Umbilical cord (tissue), 2 donors: ENCODE measurements around the gene GNAO1. TPM values are rescaled to one million over a fixed set of nuclear protein-coding genes. Genes with fewer than 3 reads are reported as not detected.

Experiments
- DNase-seq: peaks from one replicate; pipeline ENCODE4 v3.0.0-alpha.2; 2015; ENCODE audit warnings: low spot score
- total RNA-seq: library from RNA; depleted of rRNA; stranded (reverse); fragments of >200 nt; gene quantifications from one replicate; pipeline ENCODE4 v1.2.3, GENCODE V29; 2014; ENCODE audit warnings: low replicate concordance; ENCODE audit not compliant: insufficient read depth

The GNAO1 gene
- total RNA-seq, 1 donor from 2014 or later, result 7.9 TPM

DNA sequence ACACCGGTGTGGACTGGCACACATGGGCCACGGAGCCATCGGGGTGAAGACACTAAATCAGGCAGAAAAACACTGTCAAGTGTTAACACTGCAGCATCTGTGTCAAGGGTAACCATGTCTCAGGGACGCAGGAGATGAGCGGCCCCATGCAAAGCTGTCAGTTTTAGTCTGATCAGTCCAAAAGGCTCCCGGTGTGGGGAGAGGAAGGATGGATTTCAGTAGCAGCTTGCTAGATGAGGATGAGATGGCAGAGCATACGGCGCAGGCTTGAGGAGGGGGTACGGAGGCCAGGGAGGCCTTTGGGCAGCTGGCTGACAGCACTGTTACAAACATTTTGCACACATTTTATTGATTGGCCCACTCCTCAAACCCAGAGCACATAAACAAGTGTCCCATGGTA is 98.1 kb downstream of the GNAO1 start:
- DNase-seq, result no peak

DNA sequence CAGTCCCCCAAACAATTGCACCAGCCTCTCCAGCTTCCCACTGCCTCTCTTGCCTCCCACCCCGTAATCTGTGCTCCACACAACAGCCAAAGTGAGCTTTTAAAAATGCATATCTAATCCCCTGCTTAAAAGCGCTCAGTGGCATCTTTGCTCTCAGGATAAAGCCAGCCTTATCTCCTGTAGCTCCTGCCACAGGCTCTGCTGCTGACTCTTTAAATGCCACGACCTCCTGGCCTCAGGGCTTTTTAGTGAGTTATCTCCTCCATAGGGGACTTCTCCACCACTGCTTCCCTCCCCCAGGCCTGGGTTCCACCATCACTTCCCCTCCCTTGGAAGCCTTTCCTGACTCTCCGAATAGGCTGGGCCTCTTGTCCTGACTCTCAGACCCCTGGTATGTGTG is 98.6 kb downstream of the GNAO1 start:
- DNase-seq, result peak; percentile 20

DNA sequence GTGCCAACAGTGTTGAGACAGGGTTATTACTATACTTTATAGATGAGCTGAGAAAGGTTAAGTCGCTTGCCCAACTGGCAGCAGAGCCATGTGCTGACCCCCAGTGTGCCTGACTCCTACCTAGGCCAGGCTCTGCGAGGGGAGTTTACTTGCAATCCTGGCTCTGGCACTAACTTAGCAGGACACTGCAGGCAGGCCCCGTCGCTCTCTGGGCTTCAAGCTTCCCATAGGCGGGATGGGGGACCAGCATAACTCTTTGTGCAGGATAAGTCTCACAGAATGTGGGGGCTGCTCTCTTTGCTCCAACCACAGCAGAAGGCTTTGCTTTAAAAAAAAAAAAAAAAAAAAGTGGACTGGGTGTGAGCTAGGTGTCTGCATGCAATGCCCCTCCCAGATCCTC is 102.7 kb downstream of the GNAO1 start:
- no peak for DNase-seq

DNA sequence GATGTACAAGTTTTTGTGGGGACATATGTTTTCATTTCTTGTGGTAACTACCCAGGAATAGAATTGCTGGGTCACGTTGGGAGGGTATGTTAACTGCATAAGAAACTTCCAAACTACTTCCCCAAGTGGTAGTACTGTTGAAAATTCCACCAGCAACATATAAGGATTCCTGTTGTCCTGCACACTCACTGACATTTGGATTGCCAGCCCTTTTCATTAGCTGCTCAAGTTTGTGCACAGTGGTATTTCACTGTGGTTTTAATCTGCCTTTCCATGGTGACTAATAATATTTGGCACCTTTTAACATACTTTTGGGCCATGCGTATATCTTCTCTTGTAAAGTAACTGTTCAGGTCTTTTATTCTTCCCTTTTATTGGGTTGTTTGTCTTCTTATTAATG is 103.3 kb downstream of the GNAO1 start:
- no peak for DNase-seq

DNA sequence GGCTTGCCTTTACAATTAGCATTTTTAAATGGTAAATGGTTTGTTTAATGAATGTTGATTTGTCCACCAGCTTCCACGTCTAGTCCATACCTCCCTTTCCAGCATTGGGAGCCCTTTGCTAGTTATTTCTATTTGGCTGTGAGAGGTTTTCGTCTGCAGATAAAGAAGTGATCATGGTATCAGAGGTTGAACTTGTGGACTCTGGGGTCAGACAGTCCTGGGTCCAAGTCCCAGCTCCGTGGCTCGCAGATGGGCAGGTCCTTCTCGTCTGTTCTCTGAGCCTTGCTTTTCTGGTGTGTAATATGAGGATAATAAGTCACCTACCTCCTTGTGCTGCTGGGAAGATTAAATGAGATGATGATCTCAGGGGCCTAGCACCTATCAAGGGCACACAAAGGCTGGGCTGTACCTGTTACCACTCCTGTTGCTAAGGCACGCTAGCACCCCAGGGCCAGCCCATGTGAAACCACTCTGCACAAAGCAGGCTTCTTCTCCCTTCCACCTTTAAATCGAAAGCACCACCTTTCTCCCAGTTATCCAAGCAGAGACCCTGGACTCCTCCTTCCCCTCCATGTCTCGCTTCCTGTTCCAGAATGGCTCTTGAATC is 103.9 kb downstream of the GNAO1 start:
- DNase-seq, result no peak

DNA sequence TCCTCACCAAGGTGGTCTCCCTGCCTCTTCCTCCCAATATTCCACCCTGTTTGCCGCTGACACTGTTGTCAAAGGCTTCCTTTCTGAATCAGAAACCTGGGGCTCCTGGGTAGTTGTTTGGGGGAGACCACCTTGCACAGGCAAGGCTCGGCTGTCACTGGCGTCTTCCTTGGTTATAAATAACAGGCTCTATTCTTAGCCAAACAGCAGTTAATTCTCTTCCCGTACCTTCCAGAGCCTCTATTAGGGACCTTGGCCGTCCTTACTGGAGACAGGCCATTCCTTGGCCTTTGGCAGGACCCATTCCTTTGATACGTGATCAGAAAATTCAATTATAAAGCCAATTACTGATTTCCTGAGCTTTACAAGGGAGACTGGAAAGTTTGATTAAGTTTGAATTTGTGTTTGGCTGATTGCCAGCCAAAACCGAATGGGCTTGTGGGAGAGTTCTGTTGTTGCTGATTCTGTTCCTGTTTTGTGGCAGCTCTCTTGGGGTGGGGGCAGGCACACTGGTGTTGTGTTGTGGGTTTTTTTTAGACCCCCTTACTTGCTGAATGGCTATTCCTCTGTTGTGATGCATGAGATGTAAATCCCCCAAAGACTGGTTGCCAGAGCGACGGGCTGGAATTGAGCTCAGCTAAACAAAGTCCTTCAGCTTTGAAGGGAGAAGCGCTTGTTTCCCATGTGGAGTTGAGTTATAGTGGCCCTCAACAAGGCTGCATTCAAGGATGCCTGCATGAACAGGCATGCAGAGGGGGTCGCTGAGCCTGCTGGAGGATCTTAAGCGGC is 104.6 kb downstream of the GNAO1 start:
- DNase-seq, result no peak

DNA sequence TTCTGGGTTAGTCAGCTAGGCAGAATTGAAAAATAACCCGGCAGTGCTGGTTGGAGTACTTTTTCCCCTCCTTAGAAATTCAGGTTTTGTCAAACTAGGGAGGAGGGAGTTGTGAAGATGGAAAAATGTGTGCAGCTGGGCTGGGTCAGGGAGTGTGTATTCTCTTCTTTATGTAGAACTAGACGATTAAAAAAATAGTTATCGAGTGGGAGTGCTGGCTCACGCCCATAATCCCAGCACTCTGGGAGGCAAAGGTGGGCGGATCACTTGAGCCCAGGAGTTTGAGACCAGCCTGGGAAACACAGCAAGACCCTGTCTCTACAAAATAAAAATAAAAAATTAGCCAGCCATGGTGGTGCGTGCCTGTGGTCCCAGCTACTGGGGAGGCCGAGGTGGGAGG is 106.4 kb downstream of the GNAO1 start:
- no peak for DNase-seq

DNA sequence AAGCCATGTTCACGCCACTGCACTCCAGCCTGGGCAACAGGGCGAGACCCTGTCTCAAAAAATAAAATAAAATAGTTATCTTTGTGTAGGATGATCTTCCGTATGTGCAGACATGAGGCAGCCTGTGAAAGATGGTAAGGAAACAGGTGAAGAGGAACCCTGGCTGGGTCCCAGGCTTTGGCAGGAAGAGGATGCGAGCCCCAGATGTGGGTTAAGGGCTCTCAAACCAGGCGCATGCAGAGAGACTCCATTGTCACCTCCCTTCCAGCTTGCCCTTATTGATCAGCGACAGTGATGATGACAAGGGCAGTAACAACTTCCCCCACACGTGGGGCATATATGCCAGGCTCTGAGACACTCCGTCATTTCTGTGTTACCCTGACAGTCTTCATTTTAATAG is 106.8 kb downstream of the GNAO1 start:
- DNase-seq, result no peak

DNA sequence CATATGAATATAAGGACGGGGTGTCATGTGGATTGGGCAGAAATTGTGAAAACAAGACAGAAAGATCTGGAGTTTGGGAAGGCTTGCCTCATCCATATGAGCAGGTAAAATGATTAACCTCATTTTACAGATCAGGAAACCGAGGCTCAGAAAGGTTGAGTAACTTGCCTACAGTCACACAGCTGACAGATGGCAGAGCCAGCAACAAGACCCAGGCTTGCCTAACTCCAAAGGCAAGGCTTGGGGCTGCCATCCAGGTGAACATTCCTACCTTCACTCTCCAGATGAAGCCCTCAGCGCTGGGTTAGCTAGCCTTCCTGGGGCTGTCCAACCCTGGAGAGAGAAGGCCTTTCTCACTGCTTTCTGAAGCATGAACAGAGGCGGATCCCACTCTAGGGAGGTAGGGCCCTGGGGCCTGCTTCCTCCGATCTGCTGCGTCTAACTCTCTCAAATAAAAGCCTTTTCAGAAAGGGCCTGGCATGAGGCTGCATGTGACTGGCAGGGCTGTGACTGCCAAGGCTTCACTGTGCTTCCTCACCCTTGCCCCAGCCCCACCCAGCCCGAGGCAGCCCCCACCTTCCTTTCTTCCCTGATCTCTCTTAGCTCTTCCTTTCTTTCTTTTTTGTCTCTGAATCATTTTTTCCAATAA is 107.8 kb downstream of the GNAO1 start:
- DNase-seq, result no peak

DNA sequence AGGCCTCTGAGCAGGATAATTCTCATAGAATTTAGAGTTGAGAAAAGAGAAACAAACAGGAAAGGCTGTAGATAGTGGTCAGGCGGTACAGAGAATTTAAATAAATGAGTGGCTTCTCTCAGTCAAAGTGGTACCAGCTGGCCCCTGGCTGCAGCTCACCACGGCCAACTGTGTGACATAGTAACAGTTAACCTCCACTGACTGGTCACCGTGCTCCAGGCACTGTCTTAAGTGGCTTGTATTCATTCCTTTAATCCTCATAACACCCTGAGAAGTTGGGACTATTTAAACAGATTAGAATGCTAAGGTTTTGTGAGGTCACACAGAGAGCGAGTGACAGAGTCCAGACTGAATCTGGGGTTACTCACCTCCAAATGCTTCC is 108.9 kb downstream of the GNAO1 start:
- DNase-seq, result no peak

DNA sequence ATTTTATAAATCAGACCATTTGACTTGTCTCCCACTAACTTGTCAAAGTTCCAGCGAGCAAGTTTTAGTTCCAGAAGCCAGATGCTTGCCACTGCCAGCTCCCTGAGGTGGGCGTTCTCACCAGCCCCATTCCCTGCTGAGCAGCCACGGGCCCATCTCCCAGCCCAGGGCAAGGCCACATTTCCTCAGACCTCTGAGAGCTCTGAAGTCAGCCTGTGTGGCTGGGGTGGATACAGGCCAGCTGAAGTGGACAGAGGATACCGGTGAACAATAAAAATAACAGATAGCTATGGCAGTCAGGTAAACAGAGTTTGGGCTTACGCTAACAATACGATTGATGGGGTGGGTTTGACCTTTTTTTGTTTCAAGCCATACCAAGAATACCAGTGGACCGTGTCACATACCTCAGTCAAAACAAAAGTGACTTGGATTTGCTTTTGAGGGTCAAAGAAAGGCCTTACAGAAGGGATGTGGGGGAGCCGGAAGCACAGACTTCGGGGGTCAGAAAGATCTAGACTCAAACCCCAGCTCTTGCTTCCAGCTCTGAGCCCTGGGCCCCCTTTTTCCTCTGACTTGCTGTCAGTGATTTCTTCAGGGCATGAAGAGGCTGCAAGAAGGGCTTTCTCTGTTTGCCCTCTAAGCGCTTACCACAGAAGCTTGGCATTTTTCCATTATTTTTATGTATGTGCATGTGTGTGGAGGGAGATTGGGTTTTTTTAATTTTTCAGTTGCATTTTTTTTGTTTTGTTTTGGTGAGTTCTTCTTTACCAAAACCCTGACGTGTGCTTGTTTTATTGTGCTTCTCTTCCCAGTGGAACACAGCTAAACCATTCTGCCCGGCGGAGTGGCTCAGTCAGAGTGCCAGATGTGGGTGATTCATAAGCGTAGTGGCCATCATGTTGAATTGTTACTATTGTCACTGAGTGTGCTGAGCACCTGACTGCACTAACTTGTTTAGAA is 109.9 kb downstream of the GNAO1 start:
- no peak for DNase-seq

DNA sequence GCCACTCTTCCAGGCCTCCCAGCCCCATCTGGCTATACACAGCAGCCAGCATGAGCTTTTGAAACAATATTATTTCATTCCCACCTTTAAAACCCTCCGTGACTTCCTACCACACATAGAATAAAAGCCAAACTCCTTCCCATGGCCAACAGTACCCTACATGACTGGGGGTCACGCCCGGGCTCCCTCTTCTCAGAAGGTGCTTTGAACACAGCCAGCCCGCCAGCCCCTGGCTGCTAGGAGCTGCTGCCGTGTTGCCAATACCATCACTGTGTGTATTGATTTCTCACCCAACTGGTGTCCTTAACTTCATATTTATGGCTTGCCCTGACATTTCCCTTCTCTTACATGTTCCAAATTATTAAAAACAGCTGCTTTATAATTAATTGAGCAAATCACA is 111.2 kb downstream of the GNAO1 start:
- DNase-seq, result no peak

DNA sequence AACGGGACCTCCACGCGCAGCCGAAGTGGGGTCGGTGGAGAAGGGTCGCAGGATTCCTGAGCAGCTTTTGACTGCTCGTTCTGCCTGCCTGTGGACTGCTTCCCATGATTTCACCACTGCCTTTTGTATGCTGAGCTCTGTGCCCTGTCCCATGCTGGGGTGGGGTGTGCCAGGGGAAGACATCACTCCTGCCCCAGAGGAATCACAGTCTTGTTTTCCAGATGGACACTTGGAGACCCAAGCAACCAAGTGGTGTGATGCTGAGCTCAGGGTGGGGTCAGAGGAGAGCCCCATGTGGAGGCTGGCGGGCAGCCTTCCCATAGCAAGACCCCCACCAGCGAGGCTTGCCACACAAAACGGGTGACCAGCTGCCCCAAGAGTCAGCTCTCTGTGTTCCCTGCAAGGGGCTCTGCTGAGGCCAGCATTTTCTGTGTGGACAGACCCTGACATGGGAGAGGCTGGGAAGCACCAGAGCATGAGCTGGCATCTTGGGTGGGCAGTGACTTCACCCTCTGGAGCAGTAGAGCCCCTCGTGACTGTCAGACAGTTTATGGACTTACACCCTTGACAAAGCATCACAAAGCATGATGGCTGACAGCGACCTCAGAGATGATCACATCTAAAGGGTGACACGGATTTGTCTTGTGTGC is 111.9 kb downstream of the GNAO1 start:
- no peak for DNase-seq

DNA sequence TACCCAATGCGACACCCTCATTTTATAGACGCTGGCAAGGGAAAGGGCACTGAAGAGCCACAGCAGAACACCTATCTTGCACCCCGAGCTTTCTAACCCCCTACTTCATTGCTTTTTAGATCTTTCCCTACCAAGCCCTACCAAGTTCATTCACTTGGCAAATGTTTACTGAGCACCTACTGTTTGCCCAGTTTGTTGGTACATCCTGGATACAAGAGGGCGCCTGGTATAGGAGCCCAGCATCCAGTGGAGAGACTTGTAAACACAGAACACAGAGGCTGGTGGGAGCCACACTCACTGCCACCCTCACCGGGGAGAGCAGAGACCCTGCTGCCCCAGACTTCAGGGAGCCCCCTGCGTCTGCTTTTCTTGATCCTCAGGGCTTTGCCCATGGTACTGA is 112.6 kb downstream of the GNAO1 start:
- DNase-seq, result no peak

DNA sequence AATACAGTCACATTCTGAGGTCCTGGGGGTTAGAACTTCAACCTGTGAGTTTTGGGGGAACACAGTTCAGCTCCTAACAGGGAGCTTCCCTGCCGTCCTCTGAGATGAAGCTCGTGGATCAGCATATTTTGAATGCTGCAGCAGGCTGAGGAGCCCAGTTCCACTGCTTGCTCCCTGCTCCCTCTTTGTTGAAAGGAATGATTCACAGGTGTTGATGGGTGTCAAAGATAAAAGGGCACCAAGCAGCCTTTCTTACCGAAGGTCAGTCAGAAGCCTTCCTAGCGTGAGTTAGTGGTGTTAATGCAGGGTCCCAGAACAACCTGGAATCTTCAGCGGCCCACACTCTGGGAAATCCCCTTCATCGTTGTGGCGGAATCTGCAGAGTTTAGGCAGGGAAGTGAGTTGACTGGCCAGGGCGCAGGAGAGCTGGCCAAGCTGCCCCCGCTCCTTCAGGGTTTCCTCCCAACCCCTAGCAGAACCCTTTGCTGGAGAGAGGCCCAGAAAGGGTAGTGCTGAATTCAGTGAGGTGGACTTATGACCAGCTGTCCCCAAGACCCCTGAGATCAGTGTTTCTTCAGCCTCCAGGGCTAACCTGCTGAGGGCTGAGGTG is 114.8 kb downstream of the GNAO1 start:
- no peak for DNase-seq

DNA sequence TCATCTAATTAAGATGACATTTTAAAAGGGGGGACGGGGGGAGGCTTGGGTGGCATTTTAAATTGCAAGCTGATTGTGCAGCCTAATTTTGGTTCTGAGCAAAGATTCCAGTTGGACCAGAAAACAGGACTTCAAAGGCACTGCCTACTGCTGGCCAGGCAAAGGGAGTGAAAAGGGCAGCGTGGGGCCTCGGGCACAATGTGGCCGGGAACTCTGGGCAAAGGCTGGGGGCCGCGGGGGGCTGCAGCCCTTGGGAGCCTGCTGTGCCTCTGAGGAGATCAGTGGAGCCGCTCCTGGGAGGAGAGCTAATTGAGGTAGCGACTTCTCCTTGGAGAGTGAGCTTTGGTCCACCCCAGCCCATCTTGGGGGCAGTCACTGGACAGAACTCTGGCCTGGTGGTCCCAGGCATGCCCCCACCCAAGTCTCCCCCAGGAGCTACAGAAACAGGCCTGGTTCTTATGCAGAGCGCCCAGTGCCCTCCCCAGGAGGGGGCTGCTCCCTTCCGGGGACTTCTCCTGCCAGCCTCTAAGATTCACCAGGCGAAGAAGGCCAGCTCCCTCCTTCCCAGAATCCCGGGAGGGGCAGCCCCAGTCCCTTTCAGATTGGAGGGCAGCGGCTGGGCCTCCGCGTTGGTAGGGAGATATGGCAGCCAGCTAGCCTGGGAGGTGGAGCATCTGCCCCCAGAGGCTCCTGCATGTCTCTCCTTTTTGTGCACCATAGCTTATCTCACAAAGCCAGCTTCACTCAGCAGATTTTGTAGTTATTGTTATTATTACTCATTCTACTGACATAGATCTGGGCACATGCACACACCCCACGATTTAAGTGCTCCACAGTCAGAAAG is 115.6 kb downstream of the GNAO1 start:
- no peak for DNase-seq

DNA sequence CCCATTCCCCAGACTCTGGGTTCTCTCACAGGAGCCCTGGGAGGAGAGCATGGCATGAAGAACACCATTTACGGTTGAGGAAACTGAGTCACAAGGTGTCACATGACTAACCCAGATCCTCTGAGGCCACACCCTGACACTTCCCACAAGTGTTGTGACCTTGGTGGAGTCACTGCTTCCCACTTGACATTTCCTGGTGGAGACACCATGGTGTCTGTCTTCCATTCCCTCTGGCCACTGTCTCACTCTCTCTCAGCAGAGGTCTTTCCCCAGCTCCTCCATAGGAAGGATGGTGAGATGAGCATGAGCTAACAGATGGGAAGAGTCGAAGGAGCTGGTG is 116.2 kb downstream of the GNAO1 start:
- no peak for DNase-seq

DNA sequence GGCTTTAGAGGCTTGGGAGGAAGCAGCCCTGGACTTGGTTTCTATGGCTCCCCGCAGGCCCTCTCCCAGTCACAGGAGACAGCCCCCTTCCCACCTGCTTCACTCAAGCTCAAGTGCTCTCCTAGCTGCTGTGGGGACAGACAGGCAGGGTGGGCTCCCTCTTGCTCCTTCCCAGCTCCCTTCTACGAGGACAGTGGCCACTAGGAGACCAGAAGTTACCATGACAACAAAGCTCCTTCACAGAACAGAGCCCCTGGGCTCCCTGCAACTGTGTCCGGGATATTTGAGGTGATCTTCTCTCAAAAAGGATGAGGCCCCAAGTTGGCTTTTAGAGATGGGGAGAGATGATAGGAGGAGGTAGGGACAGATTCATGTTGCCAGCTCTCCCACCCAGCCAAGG is 117.7 kb downstream of the GNAO1 start:
- DNase-seq, result no peak

DNA sequence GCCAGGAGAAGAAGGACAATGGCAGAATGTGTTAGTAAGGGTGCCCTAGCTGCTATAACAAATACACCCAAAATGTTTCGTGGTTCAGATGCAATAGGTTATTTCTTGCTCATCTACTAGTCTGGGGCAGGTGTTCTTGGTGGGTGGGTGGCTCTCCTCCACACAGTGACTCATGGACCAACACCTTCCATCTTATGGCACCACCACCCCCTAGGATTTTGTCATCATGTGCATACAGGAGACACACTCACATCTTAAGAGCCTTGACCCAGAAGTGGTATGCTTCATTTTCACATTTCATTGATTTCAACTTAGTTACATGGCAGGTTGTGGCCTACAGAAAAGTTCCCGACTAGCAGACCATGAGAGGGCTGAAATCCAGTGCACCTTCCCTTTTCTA is 119.4 kb downstream of the GNAO1 start:
- DNase-seq, result no peak
